Ovary (tissue), 3 donors: ENCODE measurements around the gene RILP.

Source experiments
- CTCF ChIP-seq, 3 donors: fragments of 450-650 bp in 2 of 3; fragments of 200-600 bp in 1 of 3; IDR thresholded peaks; one replicate each; pipeline versions ENCODE4 v1.5.1 to v1.8.0; 2016 to 2022; ENCODE audit warnings: antibody characterized with exemption in 3 of 3, mild to moderate bottlenecking in 1 of 3
- EP300 ChIP-seq: sonication (generic); formaldehyde crosslinking; IDR thresholded peaks from one replicate; pipeline ENCODE4 v1.6.1; 2017; ENCODE audit warnings: antibody characterized with exemption
- POLR2A ChIP-seq: fragments of 450-650 bp; IDR thresholded peaks from one replicate; pipeline ENCODE4 v1.6.1; 2017; ENCODE audit warnings: antibody characterized with exemption, mild to moderate bottlenecking, moderate library complexity
- donor health status: DM: no; HTN: no; CAD: no.

- TF ChIP-seq CTCF (IDR thresholded peaks at IDR 0.05) (no peak), EP300 (no peak), POLR2A (no peak)
These were observed 12.9 kb downstream of the RILP start for GRCh38 chr17:1636732-1637285.
